NK-92 treated with Interleukin-12 subunit alpha and Interleukin-12 subunit beta, amount 100 ng/mL, for 24 hours (cell line): ENCODE data around the gene PCDHGA1.
A peak's percentile ranks its signal among the peaks of the same experiment; 100 is the strongest.

ENCODE experiments used
- DNase-seq: peaks from one replicate; lab custom pipeline; 2025; lab: John Stamatoyannopoulos, UW

PCDHGA1 gene

GRCh38 chr5:141512911-141513626 lies 182.8 kb downstream of the PCDHGA1 start:
- DNase-seq = no peak

GRCh38 chr5:141513627-141514329 lies 183.5 kb downstream of the PCDHGA1 start:
- no peak for DNase-seq

GRCh38 chr5:141514330-141515133 lies 184.2 kb downstream of the PCDHGA1 start:
- no peak for DNase-seq

- DNase-seq = no peak
Observed at GRCh38 chr5:141515141-141515540, 184.8 kb downstream of the PCDHGA1 start.

- no peak for DNase-seq
Observed at GRCh38 chr5:141515946-141516671, 185.8 kb downstream of the PCDHGA1 start.

- DNase-seq = no peak
Observed at GRCh38 chr5:141516672-141517025, 186.3 kb downstream of the PCDHGA1 start.

GRCh38 chr5:141517312-141517711 lies 187.0 kb downstream of the PCDHGA1 start:
- no peak for DNase-seq

- DNase-seq = no peak
Observed at GRCh38 chr5:141517880-141518617, 187.7 kb downstream of the PCDHGA1 start.

- DNase-seq = no peak
Observed at GRCh38 chr5:141518618-141519015, 188.3 kb downstream of the PCDHGA1 start.

- no peak for DNase-seq
Observed at GRCh38 chr5:141519605-141520565, 189.6 kb downstream of the PCDHGA1 start.

- no peak for DNase-seq
Observed at GRCh38 chr5:141521244-141521781, 191.0 kb downstream of the PCDHGA1 start.

GRCh38 chr5:141522301-141522700 lies 192.0 kb downstream of the PCDHGA1 start:
- DNase-seq = no peak

GRCh38 chr5:141523991-141524390 lies 193.7 kb downstream of the PCDHGA1 start:
- DNase-seq = no peak

GRCh38 chr5:141524604-141525597 lies 194.6 kb downstream of the PCDHGA1 start:
- DNase-seq = peak; percentile 21

- DNase-seq = no peak
Observed at GRCh38 chr5:141525653-141526052, 195.3 kb downstream of the PCDHGA1 start.

GRCh38 chr5:141527426-141527825 lies 197.1 kb downstream of the PCDHGA1 start:
- DNase-seq = no peak

- DNase-seq = no peak
Observed at GRCh38 chr5:141528291-141528984, 198.1 kb downstream of the PCDHGA1 start.

- DNase-seq = no peak
Observed at GRCh38 chr5:141529002-141529401, 198.7 kb downstream of the PCDHGA1 start.
